ENCODE data around the gene ADAMTS15. TPM values are rescaled to one million over a fixed set of nuclear protein-coding genes. Genes with fewer than 3 reads are reported as not detected.

Gene ADAMTS15
- total RNA-seq, 2 donors from 2014 or later = 10.8 to 14.1 TPM

DNA sequence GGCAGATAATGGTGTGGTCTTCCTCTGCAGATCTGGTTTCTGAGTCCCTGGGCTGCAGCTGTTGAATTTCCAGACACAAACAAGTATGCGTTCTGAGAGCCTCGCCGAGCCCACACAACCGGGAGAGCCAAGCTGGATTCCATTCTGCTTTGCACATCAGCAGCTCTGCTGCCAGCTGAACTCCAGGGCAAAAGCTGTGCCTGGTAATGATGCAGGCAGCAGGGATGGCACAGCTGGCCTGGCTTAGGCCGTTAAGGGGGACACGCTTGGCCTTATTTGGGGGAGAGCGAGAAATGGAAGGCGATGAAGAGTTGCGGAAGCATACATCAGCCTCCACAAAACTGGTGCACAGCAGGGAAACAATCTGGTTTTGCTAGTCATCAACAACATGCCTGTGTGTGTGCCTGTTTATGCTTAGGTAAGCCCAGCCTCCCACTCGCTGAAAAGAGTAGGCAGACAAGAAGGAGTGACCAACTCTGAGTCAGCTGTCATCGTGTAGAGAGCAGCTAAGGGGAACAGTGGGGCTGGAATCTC lies 45.1 kb upstream of the ADAMTS15 start:
- H3K4me1 ChIP-seq (ENCODE audit: control insufficient read depth in 1 of 2, low read depth in 2 of 2) = peaks cover 16 to 61% of the 10 kb centered on the region in 2 donors
- H3K36me3 ChIP-seq = no peaks in the 10 kb centered on the region
- ATAC-seq (ENCODE audit: insufficient number of reproducible peaks, low FRiP score, low read depth) = peak; percentile 64
- DNase-seq (ENCODE audit: low spot score) = peak; percentile 63
- TF ChIP-seq, protein P1, sequence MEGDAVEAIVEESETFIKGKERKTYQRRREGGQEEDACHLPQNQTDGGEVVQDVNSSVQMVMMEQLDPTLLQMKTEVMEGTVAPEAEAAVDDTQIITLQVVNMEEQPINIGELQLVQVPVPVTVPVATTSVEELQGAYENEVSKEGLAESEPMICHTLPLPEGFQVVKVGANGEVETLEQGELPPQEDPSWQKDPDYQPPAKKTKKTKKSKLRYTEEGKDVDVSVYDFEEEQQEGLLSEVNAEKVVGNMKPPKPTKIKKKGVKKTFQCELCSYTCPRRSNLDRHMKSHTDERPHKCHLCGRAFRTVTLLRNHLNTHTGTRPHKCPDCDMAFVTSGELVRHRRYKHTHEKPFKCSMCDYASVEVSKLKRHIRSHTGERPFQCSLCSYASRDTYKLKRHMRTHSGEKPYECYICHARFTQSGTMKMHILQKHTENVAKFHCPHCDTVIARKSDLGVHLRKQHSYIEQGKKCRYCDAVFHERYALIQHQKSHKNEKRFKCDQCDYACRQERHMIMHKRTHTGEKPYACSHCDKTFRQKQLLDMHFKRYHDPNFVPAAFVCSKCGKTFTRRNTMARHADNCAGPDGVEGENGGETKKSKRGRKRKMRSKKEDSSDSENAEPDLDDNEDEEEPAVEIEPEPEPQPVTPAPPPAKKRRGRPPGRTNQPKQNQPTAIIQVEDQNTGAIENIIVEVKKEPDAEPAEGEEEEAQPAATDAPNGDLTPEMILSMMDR (IDR thresholded peaks at IDR 0.05) = no peak
- no peak overlapping the region for H3K4me3 ChIP-seq
- H3K9me3 ChIP-seq = no peaks in the 10 kb centered on the region
- H3K27ac ChIP-seq = peak overlapping the region; percentile 67 to 79
- H3K27me3 ChIP-seq (replicated peaks; ENCODE audit: insufficient read depth) = no peaks in the 10 kb centered on the region

DNA sequence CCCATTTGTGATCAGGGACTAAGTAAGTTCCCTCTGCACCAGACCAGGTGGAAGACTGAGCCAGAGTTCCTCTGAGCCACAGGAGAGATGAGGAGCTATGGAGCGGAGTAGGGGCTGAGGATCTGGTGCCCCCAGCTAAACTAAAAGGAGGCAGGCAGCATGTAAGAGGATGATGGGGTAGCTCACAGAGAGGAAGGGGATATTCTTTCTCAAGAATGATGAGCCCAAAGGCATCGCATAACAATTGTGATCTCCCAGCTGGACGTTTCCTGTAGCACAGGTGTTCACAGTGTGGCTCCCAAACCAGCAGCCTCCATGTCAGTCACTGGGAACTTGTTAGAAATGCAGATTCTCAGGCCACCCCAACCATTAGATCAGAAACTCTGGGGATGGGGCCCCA lies 44.5 kb upstream of the ADAMTS15 start:
- H3K27me3 ChIP-seq (replicated peaks; ENCODE audit: insufficient read depth) = no peaks in the 10 kb centered on the region
- H3K4me3 ChIP-seq = no peak overlapping the region
- peaks cover 16 to 63% of the 10 kb centered on the region in 2 donors for H3K4me1 ChIP-seq (ENCODE audit: control insufficient read depth in 1 of 2, low read depth in 2 of 2)
- peak overlapping the region; percentile 67 to 79 for H3K27ac ChIP-seq
- H3K36me3 ChIP-seq = no peaks in the 10 kb centered on the region
- ATAC-seq (ENCODE audit: insufficient number of reproducible peaks, low FRiP score, low read depth) = no peak
- H3K9me3 ChIP-seq = no peaks in the 10 kb centered on the region
- DNase-seq (ENCODE audit: low spot score) = no peak
- TF ChIP-seq, protein P1 (IDR thresholded peaks at IDR 0.05) = no peak

DNA sequence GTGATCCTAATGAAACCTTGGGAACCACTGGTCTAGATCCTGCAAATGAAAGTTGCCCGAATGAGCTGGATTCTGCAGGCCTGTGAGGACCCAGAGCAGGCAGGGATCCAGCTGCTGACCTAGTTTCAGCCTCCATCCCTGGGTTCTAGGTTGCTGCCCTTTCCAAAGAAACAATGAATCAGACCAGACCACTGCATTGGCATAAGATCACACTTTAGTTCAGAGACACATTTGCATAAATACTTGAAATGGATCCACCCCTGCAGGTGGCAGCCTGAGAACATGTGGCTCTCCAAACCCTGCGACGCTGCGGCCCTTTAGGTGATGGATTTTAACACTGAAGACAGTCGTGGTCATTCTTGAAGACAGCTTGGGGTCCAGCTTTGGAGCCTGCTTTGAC lies 43.7 kb upstream of the ADAMTS15 start:
- Histone ChIP-seq H3K36me3 (no peaks in the 10 kb centered on the region), H3K27ac (peak overlapping the region; percentile 67 to 79), H3K9me3 (no peaks in the 10 kb centered on the region), H3K4me3 (no peak overlapping the region), H3K4me1 (ENCODE audit: control insufficient read depth in 1 of 2, low read depth in 2 of 2) (peaks cover 16 to 61% of the 10 kb centered on the region in 2 donors), H3K27me3 (replicated peaks; ENCODE audit: insufficient read depth) (no peaks in the 10 kb centered on the region)
- TF ChIP-seq, protein P1 (IDR thresholded peaks at IDR 0.05) = no peak
- DNase-seq (ENCODE audit: low spot score) (no peak), ATAC-seq (ENCODE audit: insufficient number of reproducible peaks, low FRiP score, low read depth) (no peak)

DNA sequence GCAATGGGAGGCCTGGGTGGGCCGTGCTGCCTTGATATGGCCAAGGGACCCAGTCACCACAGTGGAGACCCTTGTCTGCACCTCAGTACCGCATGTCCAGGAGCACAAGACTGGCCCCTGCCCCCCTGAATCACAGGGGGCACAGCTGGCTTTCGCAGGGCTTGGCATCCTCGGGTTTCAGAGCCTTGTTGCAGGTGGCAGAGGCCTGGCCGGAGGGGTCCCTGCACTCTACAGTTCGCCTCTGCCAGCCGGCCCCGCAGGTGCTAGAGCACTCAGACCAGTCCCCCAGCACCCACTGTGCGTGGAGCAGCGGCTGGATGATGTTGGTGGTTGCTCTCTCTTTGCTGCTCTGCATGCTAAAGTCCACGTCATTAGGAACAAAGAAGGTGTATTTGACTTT lies 43.0 kb upstream of the ADAMTS15 start:
- Histone ChIP-seq H3K4me1 (ENCODE audit: control insufficient read depth in 1 of 2, low read depth in 2 of 2) (peaks cover 12 to 54% of the 10 kb centered on the region in 2 donors), H3K4me3 (no peak overlapping the region), H3K9me3 (no peaks in the 10 kb centered on the region), H3K36me3 (no peaks in the 10 kb centered on the region), H3K27me3 (replicated peaks; ENCODE audit: insufficient read depth) (no peaks in the 10 kb centered on the region), H3K27ac (peak overlapping the region in 1 of 2 donors; percentile 67)
- DNase-seq (ENCODE audit: low spot score) (no peak), ATAC-seq (ENCODE audit: insufficient number of reproducible peaks, low FRiP score, low read depth) (no peak)
- TF ChIP-seq, protein P1 (IDR thresholded peaks at IDR 0.05) = no peak

DNA sequence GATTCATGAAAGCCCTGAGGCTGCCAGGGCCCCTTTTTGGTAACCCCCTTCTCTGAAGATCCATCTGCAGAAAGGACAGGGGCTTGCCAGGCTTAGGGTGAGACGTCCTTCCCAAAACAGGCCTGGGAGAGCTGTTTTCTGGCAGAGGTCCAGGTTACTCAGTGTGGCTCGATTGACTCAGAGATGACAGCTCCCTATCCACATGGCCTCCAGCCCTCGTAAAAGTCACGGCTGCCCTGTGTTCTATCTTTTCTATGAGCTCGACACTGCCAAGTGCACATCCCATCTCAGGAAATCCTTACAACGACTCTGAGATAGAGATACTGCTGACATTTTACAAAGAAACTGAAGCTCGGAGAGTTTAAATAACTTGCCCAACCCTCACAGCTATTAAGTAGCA lies 40.5 kb upstream of the ADAMTS15 start:
- no peak for ATAC-seq (ENCODE audit: insufficient number of reproducible peaks, low FRiP score, low read depth)
- H3K36me3 ChIP-seq = no peaks in the 10 kb centered on the region
- H3K27ac ChIP-seq = peak overlapping the region in 1 of 2 donors; percentile 43
- H3K9me3 ChIP-seq = no peaks in the 10 kb centered on the region
- TF ChIP-seq, protein P1 (IDR thresholded peaks at IDR 0.05) = no peak
- no peak overlapping the region for H3K4me3 ChIP-seq
- H3K27me3 ChIP-seq (replicated peaks; ENCODE audit: insufficient read depth) = no peaks in the 10 kb centered on the region
- H3K4me1 ChIP-seq (ENCODE audit: control insufficient read depth in 1 of 2, low read depth in 2 of 2) = peaks cover 4 to 33% of the 10 kb centered on the region in 2 donors
- peak; percentile 38 for DNase-seq (ENCODE audit: low spot score)

Data from thoracic aorta (tissue), 2 donors.